Keratinocyte (primary cell): ENCODE results near the gene GYG2. TPM values are rescaled to one million over a fixed set of nuclear protein-coding genes. Genes with fewer than 3 reads are reported as not detected.

Experiments used
- DNase-seq: peaks from one replicate; pipeline ENCODE4 v3.0.0-alpha.2; 2011; ENCODE audit warnings: low read depth, missing footprints, low spot score
- FAIRE-seq: peaks from 2 replicates; lab custom pipeline; 2011; peaks lifted over from hg19 to GRCh38; lab: Jason Lieb, UNC
- H2AFZ ChIP-seq: 2 replicates; pipeline ENCODE4 v1.6.0; 2012; ENCODE audit warnings: low read length, control low read depth, inconsistent platforms; ENCODE audit not compliant: control insufficient read depth
- H3K27ac ChIP-seq: 2 replicates; pipeline ENCODE4 v1.5.1; 2011; ENCODE audit warnings: low read length; ENCODE audit not compliant: control insufficient read depth, insufficient read depth
- H3K27me3 ChIP-seq: 3 replicates; pipeline ENCODE4 v1.6.0; 2011; ENCODE audit warnings: low read length; ENCODE audit not compliant: control insufficient read depth, insufficient read depth; ENCODE audit errors: extremely low read depth
- H3K36me3 ChIP-seq, 2 experiments: 2 replicates in 1 of 2; 3 replicates in 1 of 2; pipeline ENCODE4 v1.5.1; 2011; ENCODE audit warnings: low read length in 2 of 2, mild to moderate bottlenecking in 1 of 2; ENCODE audit not compliant: control insufficient read depth in 2 of 2, insufficient read depth in 2 of 2; ENCODE audit errors: extremely low read depth in 1 of 2
- H3K4me1 ChIP-seq: 3 replicates; pipeline ENCODE4 v1.5.1; 2011; ENCODE audit warnings: low read length; ENCODE audit not compliant: control insufficient read depth, insufficient read depth; ENCODE audit errors: extremely low read depth
- H3K4me2 ChIP-seq: 3 replicates; pipeline ENCODE4 v1.6.0; 2011; ENCODE audit warnings: low read depth, low read length; ENCODE audit not compliant: control insufficient read depth, insufficient read depth; ENCODE audit errors: extremely low read depth
- H3K4me3 ChIP-seq, 3 experiments: fragments of 200-600 bp in 1 of 3; sonication (generic) in 1 of 3; 2 replicates in 2 of 3; 3 replicates in 1 of 3; pipeline ENCODE4 v1.5.1; 2011 to 2016; ENCODE audit warnings: low read length in 3 of 3, mild to moderate bottlenecking in 3 of 3, control low read depth in 2 of 3, inconsistent platforms in 1 of 3, low read depth in 1 of 3, mixed read lengths in 1 of 3, mixed run types in 1 of 3, moderate library complexity in 1 of 3; ENCODE audit not compliant: control insufficient read depth in 2 of 3, insufficient read depth in 2 of 3; ENCODE audit errors: extremely low read depth in 1 of 3
- H3K79me2 ChIP-seq: 2 replicates; pipeline ENCODE4 v1.6.0; 2012; ENCODE audit warnings: low read length; ENCODE audit not compliant: control insufficient read depth, insufficient read depth
- H3K9ac ChIP-seq: 3 replicates; pipeline ENCODE4 v1.6.0; 2011; ENCODE audit warnings: low read length; ENCODE audit not compliant: control insufficient read depth, insufficient read depth; ENCODE audit errors: extremely low read depth
- H3K9me1 ChIP-seq: 3 replicates; pipeline ENCODE4 v1.6.0; 2011; ENCODE audit warnings: low read length; ENCODE audit not compliant: control insufficient read depth, insufficient read depth; ENCODE audit errors: extremely low read depth
- H3K9me3 ChIP-seq: 2 replicates; pipeline ENCODE4 v1.5.1; 2012; ENCODE audit warnings: low read depth, low read length; ENCODE audit not compliant: control insufficient read depth
- H4K20me1 ChIP-seq: 3 replicates; pipeline ENCODE4 v1.6.0; 2011; ENCODE audit warnings: low read length; ENCODE audit not compliant: control insufficient read depth, insufficient read depth; ENCODE audit errors: extremely low read depth
- CTCF ChIP-seq, 3 experiments: IDR thresholded peaks in 1 of 3; conservative IDR thresholded peaks in 1 of 3; optimal IDR thresholded peaks in 1 of 3; 2 replicates in 2 of 3; 3 replicates in 1 of 3; pipeline versions ENCODE3 to v1.5.1; 2011; ENCODE audit warnings: low read length in 3 of 3, mild to moderate bottlenecking in 3 of 3, moderate library complexity in 2 of 3, control low read depth in 1 of 3, inconsistent platforms in 1 of 3; ENCODE audit not compliant: insufficient read depth in 2 of 3; ENCODE audit errors: extremely low read depth in 1 of 3
- EZH2 ChIP-seq: IDR thresholded peaks from one replicate; pipeline ENCODE4 v1.6.1; 2012; ENCODE audit warnings: inconsistent platforms, mild to moderate bottlenecking, low read length, moderate library complexity
- dilution Hi-C: fragments of 300-500 bp; cut with MboI; formaldehyde crosslinking; loops from one replicate; pipeline ENCODE4 v1.7.0; 2020; ENCODE audit warnings: low sequenced_read_pairs; ENCODE audit not compliant: extremely low pct_ligation_motif_present
- polyA plus RNA-seq, 5 experiments: library from polyadenylated mRNA; depleted of rRNA in 3 of 5; stranded (reverse) in 3 of 5; stranded (forward) in 1 of 5; unstranded in 1 of 5; fragments of >200 nt; gene quantifications; 1 replicate in 1 of 5; 2 replicates in 3 of 5; 3 replicates in 1 of 5; pipeline versions ENCODE4 v1.2.1 to v1.2.3, GENCODE V29; 2011 to 2012; ENCODE audit warnings: missing spikeins in 2 of 5, low read depth in 1 of 5, low replicate concordance in 1 of 5

The GYG2 gene
- polyA plus RNA-seq, 1 donor (not counting 4 experiments of a cell fraction or from before 2014, with no cell fraction given), result not detected

GRCh38 chrX:2863646-2864045 lies 34.9 kb downstream of the GYG2 start:
- Histone ChIP-seq H3K4me2 (no peak overlapping the region), H3K9me3 (no peaks in the 10 kb centered on the region), H3K9ac (no peak overlapping the region), H3K27me3 (no peaks in the 10 kb centered on the region), H3K4me3 (no peak overlapping the region), H4K20me1 (no peaks in the 10 kb centered on the region), H3K9me1 (no peaks in the 10 kb centered on the region), H3K79me2 (no peaks in the 10 kb centered on the region), H3K27ac (no peak overlapping the region), H2AFZ (no peak overlapping the region), H3K36me3 (no peaks in the 10 kb centered on the region), H3K4me1 (no peaks in the 10 kb centered on the region)
- DNase-seq (peak; percentile 1), FAIRE-seq (peak; percentile 9)
- TF ChIP-seq CTCF (optimal IDR thresholded peaks at IDR 0.05 in 1 of 3, IDR thresholded peaks at IDR 0.05 in 1 of 3, conservative IDR thresholded peaks at IDR 0.05 in 1 of 3; ENCODE audit: extremely low read depth in 1 of 3, insufficient read depth in 2 of 3, low read length in 3 of 3), result no peak
- TF ChIP-seq EZH2, result no peak
- dilution Hi-C loops, result loop anchor here (25.0 kb wide), 1 partner anchor 174 kb away; the partner anchor contains the start of gene ARSF

- Histone ChIP-seq H3K9ac (no peak overlapping the region), H3K27me3 (no peaks in the 10 kb centered on the region), H3K9me3 (no peaks in the 10 kb centered on the region), H3K27ac (no peak overlapping the region), H3K4me3 (no peak overlapping the region), H3K9me1 (no peaks in the 10 kb centered on the region), H2AFZ (no peak overlapping the region), H3K4me1 (no peaks in the 10 kb centered on the region), H4K20me1 (no peaks in the 10 kb centered on the region), H3K79me2 (no peaks in the 10 kb centered on the region), H3K36me3 (no peaks in the 10 kb centered on the region), H3K4me2 (no peak overlapping the region)
- FAIRE-seq (no peak), DNase-seq (no peak)
- dilution Hi-C loops, result loop anchor here (25.0 kb wide), 1 partner anchor 170 kb away; the partner anchor contains the start of gene ARSF
- TF ChIP-seq EZH2, result no peak
- TF ChIP-seq CTCF (optimal IDR thresholded peaks at IDR 0.05 in 1 of 3, IDR thresholded peaks at IDR 0.05 in 1 of 3, conservative IDR thresholded peaks at IDR 0.05 in 1 of 3; ENCODE audit: extremely low read depth in 1 of 3, insufficient read depth in 2 of 3, low read length in 3 of 3), result no peak
These were observed 38.5 kb downstream of the GYG2 start for GRCh38 chrX:2867206-2867605.
